GM12865 (cell line): ENCODE data around the gene HLA-DPA1.

Experiments
- DNase-seq: peaks from one replicate; pipeline ENCODE4 v3.0.0; 2010; ENCODE audit warnings: low read depth
- H3K4me3 ChIP-seq: 2 replicates; pipeline ENCODE4 v1.5.1; 2011; ENCODE audit warnings: mild to moderate bottlenecking, low read depth, low read length, control low read depth
- TF ChIP-seq, protein P1 (sequence below): IDR thresholded peaks from 2 replicates; pipeline ENCODE4 v1.5.1; 2011; ENCODE audit warnings: low read length, control low read depth, low read depth, inconsistent platforms; ENCODE audit not compliant: insufficient read depth; ENCODE audit errors: missing control alignments

HLA-DPA1 gene

DNA sequence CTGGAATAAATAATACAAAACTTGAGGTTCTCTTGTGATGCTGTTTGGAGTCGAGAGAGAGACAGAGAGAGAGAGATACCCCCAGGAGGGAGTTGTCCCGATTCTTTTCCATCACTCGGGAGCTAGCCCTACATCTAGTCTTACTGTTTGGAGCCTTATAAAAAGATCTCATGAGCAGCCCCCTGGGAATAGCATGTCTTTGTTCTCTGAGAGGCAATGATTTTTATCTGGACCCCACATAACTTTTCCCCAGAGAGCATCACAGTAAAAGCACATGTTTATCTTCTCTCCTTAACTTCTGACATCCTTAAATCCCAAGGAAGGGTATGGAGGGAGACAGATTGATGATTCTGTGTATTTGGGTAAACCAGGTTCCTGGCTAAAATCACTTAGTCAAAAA, 43.2 kb downstream of the HLA-DPA1 start:
- no peak for DNase-seq
- peak overlapping the region; percentile 54 for H3K4me3 ChIP-seq
- TF ChIP-seq, protein P1, sequence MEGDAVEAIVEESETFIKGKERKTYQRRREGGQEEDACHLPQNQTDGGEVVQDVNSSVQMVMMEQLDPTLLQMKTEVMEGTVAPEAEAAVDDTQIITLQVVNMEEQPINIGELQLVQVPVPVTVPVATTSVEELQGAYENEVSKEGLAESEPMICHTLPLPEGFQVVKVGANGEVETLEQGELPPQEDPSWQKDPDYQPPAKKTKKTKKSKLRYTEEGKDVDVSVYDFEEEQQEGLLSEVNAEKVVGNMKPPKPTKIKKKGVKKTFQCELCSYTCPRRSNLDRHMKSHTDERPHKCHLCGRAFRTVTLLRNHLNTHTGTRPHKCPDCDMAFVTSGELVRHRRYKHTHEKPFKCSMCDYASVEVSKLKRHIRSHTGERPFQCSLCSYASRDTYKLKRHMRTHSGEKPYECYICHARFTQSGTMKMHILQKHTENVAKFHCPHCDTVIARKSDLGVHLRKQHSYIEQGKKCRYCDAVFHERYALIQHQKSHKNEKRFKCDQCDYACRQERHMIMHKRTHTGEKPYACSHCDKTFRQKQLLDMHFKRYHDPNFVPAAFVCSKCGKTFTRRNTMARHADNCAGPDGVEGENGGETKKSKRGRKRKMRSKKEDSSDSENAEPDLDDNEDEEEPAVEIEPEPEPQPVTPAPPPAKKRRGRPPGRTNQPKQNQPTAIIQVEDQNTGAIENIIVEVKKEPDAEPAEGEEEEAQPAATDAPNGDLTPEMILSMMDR = no peak

DNA sequence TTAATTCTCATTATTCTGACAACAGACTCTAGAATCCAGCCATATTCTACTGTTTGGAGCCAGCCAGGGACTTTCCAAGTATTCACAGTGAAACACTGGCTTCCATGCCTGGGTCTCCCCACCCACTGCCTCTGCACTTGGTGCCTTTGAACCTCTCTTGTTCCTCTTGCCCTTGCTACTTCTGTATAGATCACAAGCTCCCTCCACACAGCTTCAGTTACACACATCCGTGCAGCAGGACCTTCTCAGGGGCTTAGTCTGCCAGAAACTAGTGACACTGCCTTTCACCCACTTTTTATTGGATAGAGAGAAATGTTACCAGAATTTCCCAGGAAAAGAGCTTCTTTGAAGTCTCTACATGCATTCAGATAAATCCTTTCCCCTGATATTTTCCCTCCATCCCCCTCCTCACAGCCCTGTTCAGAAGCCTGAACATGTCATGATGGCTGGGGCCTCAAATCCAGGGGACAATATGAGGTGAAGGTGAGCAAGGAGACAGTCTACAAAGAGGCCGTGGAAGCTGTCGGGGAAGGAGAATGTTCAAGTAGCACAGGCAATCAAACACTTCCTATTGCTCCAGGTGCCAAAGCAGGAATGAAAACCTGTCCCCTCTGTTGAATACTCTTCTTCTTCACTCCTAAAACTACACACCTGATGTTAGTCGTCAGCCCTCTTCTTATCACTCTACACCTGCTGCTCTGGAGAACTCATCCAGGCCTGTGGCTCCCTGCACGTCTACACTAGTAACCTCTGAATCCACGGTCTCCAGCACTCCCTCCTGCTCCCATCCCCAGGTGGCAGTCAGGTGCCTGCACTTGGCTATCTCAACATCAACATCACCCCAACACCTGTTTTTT, 43.9 kb downstream of the HLA-DPA1 start:
- H3K4me3 ChIP-seq = peak overlapping the region; percentile 54
- peak; percentile 93 for DNase-seq
- TF ChIP-seq, protein P1 = no peak

DNA sequence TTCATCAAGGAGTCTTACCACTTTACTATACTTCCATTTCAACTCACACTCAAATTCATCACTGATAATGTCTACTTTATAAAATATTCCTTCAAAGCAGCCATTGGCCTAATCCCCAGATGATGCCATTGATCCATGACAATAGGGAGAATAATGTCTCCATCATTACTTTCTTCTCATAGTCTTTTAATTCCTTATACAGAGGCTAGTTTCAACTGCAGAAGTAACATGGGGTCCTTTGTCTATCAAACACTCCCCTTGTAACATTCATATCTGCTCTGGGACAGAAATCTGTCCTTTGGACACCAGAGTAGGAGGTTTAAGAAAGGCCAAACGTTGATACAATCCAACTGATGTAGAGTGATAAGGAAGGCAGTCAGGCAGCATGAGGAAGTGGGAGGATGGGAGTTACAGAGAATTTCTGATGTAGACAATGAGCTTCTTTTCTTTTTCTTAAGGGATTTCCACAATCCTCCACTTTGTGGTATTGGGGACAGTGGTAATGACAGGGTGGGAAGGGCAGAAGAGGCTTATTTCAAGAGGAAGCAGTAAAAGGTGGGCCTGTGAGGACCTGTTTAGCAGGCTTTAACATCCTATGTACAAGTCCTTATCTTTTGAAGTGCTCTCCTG, 45.1 kb downstream of the HLA-DPA1 start:
- TF ChIP-seq, protein P1 = no peak
- peak; percentile 43 for DNase-seq
- no peak overlapping the region for H3K4me3 ChIP-seq

DNA sequence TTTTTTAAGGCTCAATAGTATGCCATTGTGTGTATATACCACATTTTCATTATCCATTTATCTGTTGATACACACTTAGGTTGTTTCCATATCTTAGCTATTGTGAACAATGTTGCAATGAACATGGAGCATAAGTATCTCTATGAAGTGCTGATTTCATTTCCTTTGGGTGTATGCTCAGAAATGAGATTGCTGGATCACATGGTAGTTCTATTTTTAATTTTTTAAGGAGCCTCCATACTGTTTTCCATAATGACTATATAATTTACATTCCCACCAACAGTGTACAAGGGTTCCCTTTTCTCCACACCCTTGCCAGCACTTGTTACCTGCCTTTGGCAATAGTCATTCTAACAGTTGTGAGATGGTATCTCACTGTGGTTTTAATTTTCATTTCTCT, 48.9 kb downstream of the HLA-DPA1 start:
- TF ChIP-seq, protein P1 = no peak
- H3K4me3 ChIP-seq = no peak overlapping the region
- DNase-seq = no peak

DNA sequence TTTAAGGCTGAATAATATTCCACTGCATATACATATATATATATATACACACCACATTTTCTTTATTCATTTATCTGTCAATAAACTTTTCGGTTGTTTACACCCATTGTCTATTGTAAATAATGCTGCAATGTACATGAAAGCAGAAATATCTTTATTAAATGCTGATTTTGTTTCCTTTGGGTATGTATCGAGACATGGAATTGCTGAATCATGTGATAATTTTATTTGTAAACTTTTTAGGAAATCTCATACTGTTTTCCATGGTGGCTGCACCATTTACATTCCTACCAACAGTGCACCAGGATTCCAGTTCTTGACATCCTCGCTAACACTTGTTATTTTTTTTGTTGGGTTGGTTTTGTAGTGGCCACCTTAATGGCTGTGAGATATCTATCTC, 49.9 kb downstream of the HLA-DPA1 start:
- TF ChIP-seq, protein P1 = no peak
- no peak for DNase-seq
- H3K4me3 ChIP-seq = no peak overlapping the region

DNA sequence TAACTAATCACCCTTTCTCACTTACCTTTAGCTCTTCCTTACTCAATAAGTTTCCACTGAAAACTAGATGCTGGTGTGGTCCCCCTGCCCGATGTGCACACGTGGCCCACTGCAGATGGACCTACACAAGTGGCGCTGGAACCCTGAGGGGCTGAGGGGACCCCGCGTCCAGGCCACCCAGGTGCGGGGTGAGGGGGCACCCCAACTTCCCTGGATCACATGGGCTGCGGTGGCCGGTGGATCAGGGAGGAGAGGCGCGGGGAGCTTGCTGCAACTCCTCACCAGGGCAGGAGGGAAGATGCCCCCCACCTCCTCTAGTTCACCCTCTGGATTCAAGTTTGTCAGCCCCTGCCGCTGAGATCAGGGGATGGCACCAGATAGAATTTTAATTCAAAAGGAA, 51.5 kb downstream of the HLA-DPA1 start:
- no peak for DNase-seq
- TF ChIP-seq, protein P1 = no peak
- H3K4me3 ChIP-seq = no peak overlapping the region
